Esophagus mucosa (tissue), 1 donor: ENCODE measurements around the gene DPEP2NB. TPM values are rescaled to one million over a fixed set of nuclear protein-coding genes. Genes with fewer than 3 reads are reported as not detected.
"Not testable (repeated sequence)": the region's sequence is repeated elsewhere in the genome, so short reads cannot be mapped to it uniquely, and the experiment has no call there.

Experiments
- ATAC-seq: fragments of 200-7000 bp; cut with Tn5 transposase; one replicate; pipeline ENCODE4 v1.9.1; 2020
- total RNA-seq: library from RNA; stranded (reverse); gene quantifications from one replicate; pipeline ENCODE4 v1.2.4, GENCODE V29; 2023
- donor health status: DM: yes; HTN: yes; CAD: no.

DPEP2NB gene
- total RNA-seq, 1 donor from 2014 or later = not detected

DNA sequence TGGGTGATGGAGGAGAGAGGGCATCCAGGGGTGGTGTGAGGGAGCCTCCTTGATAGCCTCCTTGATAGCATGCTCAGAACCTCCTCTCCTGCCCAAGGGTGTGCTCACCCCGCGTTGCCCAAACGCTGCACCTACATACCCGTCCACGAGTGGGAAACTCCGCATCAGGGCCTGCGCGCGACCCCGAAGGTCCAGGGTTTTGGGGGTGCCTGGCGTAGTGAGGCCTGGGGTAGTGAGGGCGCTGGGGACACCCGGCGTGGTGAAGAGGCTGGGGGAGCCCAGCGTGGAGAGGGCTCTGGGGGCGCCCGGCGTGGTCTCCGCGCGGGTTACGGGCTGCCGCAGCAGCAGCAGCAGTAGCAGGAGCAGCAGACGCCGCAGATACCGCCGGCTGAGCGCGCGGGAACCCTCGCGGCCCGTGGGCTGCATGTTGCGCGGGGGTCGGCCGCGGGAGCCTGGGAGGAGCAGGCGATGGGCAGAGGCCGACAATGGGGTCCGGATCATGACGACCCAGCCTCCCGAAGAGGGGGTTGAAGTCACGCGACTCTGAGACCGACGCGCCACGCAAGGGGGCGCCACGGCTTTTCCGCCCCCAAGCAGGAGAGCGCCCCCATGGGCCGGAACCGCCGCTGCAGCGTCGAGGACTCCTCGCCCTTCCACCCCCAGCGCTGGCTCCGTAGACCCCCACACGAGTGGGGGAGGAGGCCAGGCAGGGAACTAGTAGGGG is 35.6 kb downstream of the DPEP2NB start, which contains the start of gene DPEP3:
TSS of gene DPEP3 (minus strand) at position 545 of the 724 bp plus-strand sequence. CDS start at position 426, 119 bp downstream.
- no peak for ATAC-seq

DNA sequence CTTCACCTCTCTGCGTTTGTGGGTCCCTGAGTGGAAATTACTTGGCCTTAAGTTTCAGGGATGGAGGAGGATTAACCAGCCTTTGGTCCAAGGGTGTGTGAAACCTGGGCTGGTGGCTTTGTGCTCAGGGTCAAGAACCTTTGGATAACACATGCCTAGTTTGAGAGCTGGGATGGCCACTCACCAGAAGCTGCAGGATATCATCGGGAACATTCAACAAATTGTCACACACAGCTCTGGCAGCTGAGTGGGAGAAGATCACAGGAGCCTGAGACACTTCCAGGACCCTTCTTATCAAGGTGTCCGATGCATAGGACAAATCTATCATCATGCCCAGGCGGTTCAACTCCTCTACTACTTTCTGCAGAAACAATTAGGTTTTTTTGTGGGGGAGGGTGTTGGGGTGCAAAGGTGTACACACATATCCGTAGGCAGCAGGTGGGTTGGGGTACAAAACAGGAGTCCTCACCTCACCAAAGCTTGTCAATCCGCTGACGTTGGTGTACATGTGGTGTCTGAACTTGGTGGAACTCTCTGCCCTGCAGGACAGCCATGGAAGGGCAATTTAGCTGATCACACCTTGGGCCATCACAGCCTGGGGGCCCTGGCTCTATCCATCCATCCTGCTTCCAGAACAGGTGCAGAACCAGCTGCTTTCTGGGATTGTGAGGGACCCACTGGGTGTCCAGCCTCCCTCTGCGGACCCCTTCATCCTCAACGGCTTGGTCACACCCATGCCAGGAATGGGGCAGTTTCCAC is 38.1 kb downstream of the DPEP2NB start:
- no peak for ATAC-seq

DNA sequence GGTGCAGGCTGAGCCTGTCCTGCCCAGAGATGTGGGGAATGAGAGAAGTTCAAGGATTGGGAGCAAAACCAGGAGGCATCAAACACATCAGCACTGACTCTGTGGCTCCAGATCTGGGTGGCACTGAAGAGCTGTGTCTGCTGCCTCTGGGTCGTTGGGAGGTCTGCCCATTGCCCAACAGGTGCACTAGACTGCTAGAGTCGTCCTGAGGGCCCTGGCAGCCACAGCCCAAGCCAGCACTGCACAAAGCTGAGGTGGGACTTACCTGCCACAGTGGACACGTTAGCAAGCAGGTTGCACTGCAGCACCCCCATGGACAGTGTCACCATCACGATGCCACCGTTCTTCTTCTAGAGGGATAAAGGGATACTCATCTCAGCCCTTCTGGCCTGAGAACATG is 38.7 kb downstream of the DPEP2NB start:
- no peak for ATAC-seq

DNA sequence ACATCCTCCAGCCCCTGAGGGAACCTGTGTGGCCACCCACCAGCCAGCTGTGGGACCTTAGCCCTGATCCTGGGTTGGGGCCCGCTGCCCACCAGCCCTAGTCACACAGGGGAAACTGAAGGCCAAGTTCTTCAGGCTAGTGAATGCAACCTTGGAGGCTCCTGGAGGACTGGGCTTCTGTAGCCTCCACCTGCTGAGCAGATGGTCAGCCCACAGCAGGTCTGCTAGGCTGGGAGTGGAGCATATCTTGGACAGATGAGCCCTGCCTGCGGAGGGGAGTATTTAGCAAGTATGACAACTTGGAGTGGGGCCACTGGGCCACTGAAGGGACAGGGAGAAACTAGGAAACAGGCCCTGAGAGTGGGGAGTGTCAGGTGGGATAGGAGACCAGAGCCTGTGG is 39.5 kb downstream of the DPEP2NB start:
- no peak for ATAC-seq

DNA sequence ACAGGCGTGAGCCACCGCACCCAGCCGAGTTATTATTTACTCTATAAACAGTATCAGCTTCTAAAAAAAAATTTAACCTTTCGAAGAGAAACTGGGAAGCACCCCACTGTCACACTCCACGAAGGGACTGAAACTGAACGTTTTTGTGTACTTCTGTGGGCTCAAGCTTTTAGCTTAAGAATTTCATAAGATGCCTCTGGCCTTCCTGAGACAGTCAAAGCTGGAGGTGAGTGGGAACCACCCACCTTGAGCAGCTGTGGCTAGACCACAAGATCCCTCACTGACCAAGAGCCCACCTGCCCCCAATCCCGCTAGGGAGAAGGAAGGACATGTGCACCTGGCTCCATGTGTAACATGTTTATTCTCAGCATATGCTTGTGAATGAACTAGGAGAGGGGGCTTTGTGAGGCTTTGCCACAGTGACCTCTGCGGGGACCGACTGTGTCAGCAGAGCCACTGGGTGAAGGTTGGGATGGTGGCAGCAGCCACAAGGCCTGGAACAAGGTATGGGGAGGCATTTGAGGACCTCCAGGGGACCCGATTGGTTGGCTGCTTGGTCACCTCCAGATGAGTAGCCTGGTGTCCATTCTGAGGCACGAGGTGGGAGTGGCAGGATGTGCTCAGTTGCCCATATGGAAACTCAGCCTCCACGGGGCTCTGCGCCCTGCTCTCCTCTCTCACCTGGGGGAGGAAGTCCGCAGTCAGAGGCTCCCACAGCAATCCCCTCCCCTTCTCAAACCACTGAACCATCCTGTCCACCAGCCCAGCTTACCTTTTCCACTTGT is 40.2 kb downstream of the DPEP2NB start:
- no peak for ATAC-seq

GRCh38 chr16:67972285-67972684 is 43.4 kb downstream of the DPEP2NB start:
- not testable (repeated sequence) for ATAC-seq

GRCh38 chr16:67971111-67971510 is 44.6 kb downstream of the DPEP2NB start:
- no peak for ATAC-seq

DNA sequence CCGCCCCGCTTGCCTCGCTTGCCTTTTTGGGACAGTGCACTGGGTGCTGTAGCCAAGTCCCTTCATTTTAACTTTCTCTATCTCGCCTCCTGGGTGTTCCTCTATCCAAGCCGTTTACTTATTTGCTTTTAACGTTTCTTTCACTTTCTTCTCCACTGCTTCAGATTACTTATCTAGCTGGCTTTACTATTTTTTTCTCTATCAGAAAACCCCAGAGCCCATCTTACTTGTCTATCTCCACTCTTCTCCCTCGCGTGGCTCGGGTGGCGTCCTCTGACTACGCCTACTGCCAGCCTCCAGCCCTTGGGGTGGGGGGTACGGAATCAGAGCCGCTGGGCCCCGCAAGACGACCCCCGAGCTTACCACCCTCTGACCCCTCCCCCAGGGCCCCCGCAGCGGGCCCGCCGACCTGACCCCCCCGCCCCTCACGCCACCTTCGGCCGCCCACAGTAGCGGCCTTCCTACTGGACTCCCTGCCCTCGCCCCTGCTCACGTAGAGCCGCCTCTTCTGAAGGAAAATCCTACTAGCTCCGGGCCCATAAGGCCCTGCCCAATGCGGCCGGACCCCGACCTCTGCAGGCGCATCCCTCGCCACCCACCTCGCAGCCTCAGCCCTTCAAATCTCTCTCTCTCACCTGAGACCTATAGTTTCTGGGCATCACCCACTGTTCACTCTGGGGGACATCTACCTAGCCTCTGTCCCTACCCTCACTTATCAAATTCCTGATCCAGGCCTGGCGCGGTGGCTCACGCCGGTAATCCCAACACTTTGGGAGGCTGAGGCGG is 46.3 kb downstream of the DPEP2NB start:
- ATAC-seq = no peak

DNA sequence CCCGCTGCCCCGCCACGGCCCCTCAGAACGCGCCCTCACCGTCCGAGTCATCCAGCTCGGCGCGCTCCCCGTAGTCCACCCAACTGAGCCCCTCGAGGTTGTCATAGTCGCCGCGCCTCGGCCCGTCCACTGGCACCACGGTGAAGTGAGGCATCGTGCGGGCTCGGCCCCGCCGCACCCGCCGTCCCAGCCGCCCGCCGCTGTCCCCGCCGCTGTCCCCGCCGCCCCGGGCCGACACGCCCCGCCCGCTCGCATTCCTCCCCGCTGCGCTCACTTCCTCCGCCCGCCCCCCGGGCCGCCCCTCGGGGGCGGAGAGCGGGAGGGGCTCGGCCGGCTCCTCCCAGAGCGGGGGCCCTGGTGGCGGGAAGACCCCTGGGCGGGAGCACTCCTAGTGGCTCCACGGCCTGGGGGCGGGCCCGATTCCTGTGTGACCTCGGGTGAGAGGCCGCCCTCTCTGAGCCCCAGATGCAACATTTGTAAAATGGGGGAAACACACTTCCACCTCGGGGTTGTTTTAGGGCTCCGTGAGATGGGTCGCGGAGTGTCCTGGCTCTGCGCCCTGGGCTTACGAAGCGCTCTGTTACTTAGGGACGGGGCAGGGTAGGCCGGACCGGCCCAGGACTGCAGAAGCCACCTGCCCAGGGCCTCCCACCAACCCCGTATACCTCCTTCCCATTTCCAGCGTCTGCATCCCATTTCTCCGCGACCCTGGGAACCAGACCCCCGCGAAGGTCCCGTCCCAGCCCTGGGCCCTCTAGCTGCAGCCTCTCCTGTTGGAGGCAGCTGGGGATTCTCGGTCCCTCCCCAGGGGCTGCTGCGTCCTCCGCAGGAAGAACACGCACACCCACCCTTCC is 47.1 kb downstream of the DPEP2NB start, which contains the start of gene SLC12A4:
TSS of gene SLC12A4 (minus strand) at position 238 of the 854 bp plus-strand sequence. CDS start at position 154, 84 bp downstream.
- peak; percentile 81 for ATAC-seq

- ATAC-seq = peak; percentile 10
These were observed 47.7 kb downstream of the DPEP2NB start for GRCh38 chr16:67967958-67968399.

- ATAC-seq = peak; percentile 9
These were observed 48.3 kb downstream of the DPEP2NB start for GRCh38 chr16:67967183-67967957.

DNA sequence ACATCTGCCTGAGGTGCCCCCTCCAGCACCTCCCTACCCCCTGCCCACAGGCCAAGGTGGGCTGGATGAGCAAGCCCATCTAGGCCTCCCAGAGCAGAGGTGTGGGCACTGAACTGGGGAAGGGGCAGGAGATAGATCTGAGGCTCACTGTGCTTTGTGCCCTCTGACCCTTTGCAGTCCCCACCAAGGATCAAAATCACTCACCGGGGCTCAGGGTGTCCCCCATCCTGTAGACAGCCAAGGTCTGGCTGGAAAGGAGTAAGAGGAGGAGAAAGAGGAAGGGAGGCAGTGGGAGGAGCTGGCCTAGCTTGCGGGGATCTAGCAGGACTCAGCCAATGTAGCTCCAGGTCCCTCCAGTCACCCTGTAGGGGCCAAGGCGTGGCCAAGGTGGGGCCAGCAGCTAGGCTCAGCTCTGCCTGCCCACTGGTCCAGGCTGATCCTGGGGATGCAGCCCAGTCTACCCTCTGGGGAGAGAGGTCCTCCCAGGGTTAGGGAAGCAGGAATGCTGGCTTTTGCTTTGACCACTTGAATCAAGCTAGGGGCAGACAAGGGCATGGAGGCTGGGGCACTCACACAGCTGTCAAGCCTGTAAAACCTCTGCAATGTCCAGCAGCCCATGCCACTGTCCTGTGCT is 49.0 kb downstream of the DPEP2NB start:
- ATAC-seq = peak; percentile 16

GRCh38 chr16:67965668-67966548 is 49.8 kb downstream of the DPEP2NB start:
- no peak for ATAC-seq

DNA sequence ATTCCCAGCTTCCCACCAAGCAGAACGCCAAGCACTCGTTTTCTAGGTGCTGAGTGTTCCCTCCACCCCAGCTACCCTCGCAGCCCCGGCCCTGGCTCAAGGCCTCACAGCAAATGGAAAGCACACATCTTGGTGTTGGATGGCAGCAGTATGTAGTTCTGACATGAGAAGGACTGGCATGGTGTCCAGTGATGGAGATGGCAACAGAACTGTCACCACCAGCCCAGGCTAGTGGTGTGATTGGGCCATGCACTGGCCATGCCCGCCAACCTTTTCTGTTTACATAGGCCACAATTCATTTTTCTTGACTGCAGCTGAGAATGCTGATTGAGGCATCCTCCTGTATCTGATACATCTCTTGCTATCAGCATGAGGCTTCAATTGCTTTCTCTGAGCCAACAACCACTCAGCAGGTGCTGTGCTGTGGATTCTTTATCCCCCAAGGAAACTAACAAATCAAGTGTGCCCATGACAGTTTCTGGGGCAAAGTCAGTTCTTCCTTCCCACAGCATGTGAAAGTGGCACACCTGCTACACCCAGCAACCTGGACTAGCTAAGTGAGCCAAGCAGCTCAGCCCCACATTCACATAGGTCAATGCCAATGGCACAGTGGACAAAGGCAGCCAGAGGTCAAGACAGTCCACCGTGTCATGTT is 51.1 kb downstream of the DPEP2NB start:
- ATAC-seq = no peak

- no peak for ATAC-seq
These were observed 51.9 kb downstream of the DPEP2NB start for GRCh38 chr16:67963662-67964321.
